Smooth muscle cell (in vitro differentiated cells): ENCODE results near the gene USP33. TPM values are rescaled to one million over a fixed set of nuclear protein-coding genes. Genes with fewer than 3 reads are reported as not detected.

Experiments used
- DNase-seq: peaks from one replicate; lab custom pipeline; 2025; ENCODE audit not compliant: unreplicated experiment; lab: John Stamatoyannopoulos, UW
- H2AFZ ChIP-seq: fragments of 200-600 bp; sonication (generic); 2 replicates; pipeline ENCODE4 v1.6.0; 2016; ENCODE audit warnings: antibody characterized with exemption, low read depth, mild to moderate bottlenecking
- H3F3A ChIP-seq: fragments of 200-600 bp; sonication (generic); 2 replicates; pipeline ENCODE4 v1.6.0; 2017; ENCODE audit warnings: antibody characterized with exemption, low read depth
- H3K27ac ChIP-seq: fragments of 200-600 bp; sonication (generic); 2 replicates; pipeline ENCODE4 v1.5.1; 2016; ENCODE audit warnings: low read depth, mild to moderate bottlenecking
- H3K27me3 ChIP-seq: fragments of 200-600 bp; sonication (generic); 2 replicates; pipeline ENCODE4 v1.6.1; 2016; ENCODE audit warnings: low read depth, mild to moderate bottlenecking
- H3K36me3 ChIP-seq: fragments of 200-600 bp; sonication (generic); 2 replicates; pipeline ENCODE4 v1.5.1; 2016; ENCODE audit warnings: low read depth
- H3K4me1 ChIP-seq: fragments of 200-600 bp; sonication (generic); 2 replicates; pipeline ENCODE4 v1.5.1; 2016; ENCODE audit warnings: low read depth
- H3K4me2 ChIP-seq: fragments of 200-600 bp; sonication (generic); 2 replicates; pipeline ENCODE4 v1.6.0; 2016; ENCODE audit warnings: mild to moderate bottlenecking
- H3K4me3 ChIP-seq: fragments of 200-600 bp; sonication (generic); 2 replicates; pipeline ENCODE4 v1.5.1; 2016; ENCODE audit warnings: mild to moderate bottlenecking
- H3K79me2 ChIP-seq: fragments of 200-600 bp; sonication (generic); 2 replicates; pipeline ENCODE4 v1.6.0; 2016; ENCODE audit warnings: low read depth, mild to moderate bottlenecking
- H3K9ac ChIP-seq: fragments of 200-600 bp; sonication (generic); 2 replicates; pipeline ENCODE4 v1.6.0; 2016; ENCODE audit warnings: low read depth
- H3K9me3 ChIP-seq: fragments of 200-600 bp; sonication (generic); replicated peaks from 2 replicates; pipeline ENCODE4 v1.5.1; 2016; ENCODE audit warnings: low read depth
- H4K20me1 ChIP-seq: fragments of 200-600 bp; sonication (generic); 2 replicates; pipeline ENCODE4 v1.6.0; 2016; ENCODE audit warnings: low read depth
- WGBS: methylation state at CpG from one replicate; pipeline ENCODE4 v1.1.7; 2016; ENCODE audit warnings: low lambda C conversion rate; 5-methylcytosine and 5-hydroxymethylcytosine counted together
- polyA plus RNA-seq: library from polyadenylated mRNA; unstranded; fragments of >200 nt; fragmentation: Nextera tagmentation; extraction: Ambion mirVana; gene quantifications from 2 replicates; pipeline ENCODE4 v1.2.1, GENCODE V29; 2016
- total RNA-seq: library from RNA; depleted of rRNA; stranded (reverse); fragments of >200 nt; gene quantifications from 2 replicates; pipeline ENCODE4 v1.2.3, GENCODE V29; 2014
- TF ChIP-seq, protein P1 (sequence below): fragments of 200-600 bp; sonication (generic); IDR thresholded peaks from 2 replicates; pipeline ENCODE4 v1.5.1; 2017; ENCODE audit warnings: borderline replicate concordance, mild to moderate bottlenecking, antibody characterized with exemption; ENCODE audit not compliant: insufficient read depth, poor library complexity, severe bottlenecking

Gene USP33
- total and polyA plus RNA-seq, 2 experiments from 2014 or later, result 26.4 to 41.3 TPM

DNA sequence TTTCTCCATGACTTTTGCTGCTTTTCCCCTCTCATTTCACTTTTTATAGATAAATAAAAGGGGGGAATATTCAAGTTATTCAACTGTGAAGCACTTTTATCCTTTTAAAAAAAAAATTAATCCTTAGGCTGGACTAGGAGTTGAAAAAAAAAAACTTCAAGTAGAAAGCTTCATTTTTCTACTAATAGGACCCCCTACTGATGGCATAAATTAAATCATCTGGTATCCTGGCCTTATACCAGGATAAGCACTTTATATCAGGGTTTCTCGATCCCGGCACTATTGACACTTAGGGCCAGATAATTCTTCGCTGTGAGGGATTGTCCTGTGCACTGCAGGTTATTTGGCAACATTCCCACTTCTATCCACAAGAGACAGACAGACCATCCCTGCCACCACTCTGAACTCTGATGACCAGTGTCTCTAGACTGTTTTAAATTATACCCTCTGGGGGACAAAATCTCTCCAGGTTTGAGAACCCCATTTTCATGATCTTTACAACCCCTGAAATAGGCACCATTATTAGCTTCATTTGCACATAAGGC, 17.6 kb downstream of the USP33 start:
- Histone ChIP-seq H3K4me1 (no peaks in the 10 kb centered on the region), H4K20me1 (peaks cover 48% of the 10 kb centered on the region), H3K79me2 (peaks cover 43% of the 10 kb centered on the region), H3K27ac (no peak overlapping the region), H3K27me3 (no peaks in the 10 kb centered on the region), H3K9ac (no peak overlapping the region), H2AFZ (no peak overlapping the region), H3K36me3 (peaks cover 9% of the 10 kb centered on the region), H3K4me3 (no peak overlapping the region), H3K4me2 (no peak overlapping the region), H3K9me3 (no peaks in the 10 kb centered on the region), H3F3A (no peaks in the 10 kb centered on the region)
- 99% methylated on average over 3 of the region's 3 CpGs for WGBS
- DNase-seq, result no peak
- TF ChIP-seq, protein P1, sequence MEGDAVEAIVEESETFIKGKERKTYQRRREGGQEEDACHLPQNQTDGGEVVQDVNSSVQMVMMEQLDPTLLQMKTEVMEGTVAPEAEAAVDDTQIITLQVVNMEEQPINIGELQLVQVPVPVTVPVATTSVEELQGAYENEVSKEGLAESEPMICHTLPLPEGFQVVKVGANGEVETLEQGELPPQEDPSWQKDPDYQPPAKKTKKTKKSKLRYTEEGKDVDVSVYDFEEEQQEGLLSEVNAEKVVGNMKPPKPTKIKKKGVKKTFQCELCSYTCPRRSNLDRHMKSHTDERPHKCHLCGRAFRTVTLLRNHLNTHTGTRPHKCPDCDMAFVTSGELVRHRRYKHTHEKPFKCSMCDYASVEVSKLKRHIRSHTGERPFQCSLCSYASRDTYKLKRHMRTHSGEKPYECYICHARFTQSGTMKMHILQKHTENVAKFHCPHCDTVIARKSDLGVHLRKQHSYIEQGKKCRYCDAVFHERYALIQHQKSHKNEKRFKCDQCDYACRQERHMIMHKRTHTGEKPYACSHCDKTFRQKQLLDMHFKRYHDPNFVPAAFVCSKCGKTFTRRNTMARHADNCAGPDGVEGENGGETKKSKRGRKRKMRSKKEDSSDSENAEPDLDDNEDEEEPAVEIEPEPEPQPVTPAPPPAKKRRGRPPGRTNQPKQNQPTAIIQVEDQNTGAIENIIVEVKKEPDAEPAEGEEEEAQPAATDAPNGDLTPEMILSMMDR, result no peak

DNA sequence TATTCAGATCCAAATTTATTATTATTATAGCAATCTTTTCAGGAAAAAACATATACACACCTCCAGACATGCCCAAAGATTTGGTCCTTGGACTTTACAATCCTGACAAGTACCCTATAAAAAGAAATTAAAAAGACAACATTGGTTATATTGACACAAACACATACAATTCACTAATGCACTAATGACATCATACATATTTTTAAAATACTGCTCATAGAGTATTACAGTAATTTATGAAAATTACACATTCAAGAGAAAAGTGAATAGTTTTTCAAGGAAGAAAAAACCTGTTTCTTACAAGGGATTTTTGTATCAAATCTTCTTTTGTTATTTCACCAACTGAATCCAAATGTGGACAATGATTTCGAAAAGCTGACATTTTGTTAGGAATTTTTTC, 18.3 kb downstream of the USP33 start:
- peaks cover 9% of the 10 kb centered on the region for H3K36me3 ChIP-seq
- no peaks in the 10 kb centered on the region for H3K4me1 ChIP-seq
- peaks cover 40% of the 10 kb centered on the region for H4K20me1 ChIP-seq
- H3K27me3 ChIP-seq, result no peaks in the 10 kb centered on the region
- H3K9ac ChIP-seq, result no peak overlapping the region
- peaks cover 35% of the 10 kb centered on the region for H3K79me2 ChIP-seq
- H3K4me3 ChIP-seq, result no peak overlapping the region
- WGBS, result 98% methylated on average over 1 of the region's 1 CpG
- H2AFZ ChIP-seq, result no peak overlapping the region
- DNase-seq, result no peak
- TF ChIP-seq, protein P1, result no peak
- no peaks in the 10 kb centered on the region for H3F3A ChIP-seq
- no peaks in the 10 kb centered on the region for H3K9me3 ChIP-seq
- no peak overlapping the region for H3K4me2 ChIP-seq
- H3K27ac ChIP-seq, result no peak overlapping the region

DNA sequence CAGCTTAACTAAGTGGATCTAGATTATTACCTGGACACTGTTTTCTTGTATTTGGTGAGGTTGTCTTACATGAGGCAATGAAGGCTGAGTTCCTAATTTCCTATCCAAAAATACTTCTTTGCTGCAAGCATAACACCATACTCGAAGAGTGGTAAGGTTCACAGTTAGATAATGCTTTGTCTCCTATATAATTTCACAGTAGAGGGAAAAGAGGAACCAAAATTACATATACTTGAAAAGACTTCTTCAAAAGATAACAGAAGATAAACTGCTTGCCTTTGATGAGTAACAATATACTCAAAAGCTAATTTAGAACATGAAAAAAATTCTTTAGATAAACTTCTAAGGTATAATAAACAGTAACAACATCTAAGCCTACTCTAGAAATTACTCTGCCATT, 20.4 kb downstream of the USP33 start:
- Histone ChIP-seq H3K4me3 (no peak overlapping the region), H3K9me3 (no peaks in the 10 kb centered on the region), H3K27ac (no peak overlapping the region), H3K4me2 (no peak overlapping the region), H3K9ac (no peak overlapping the region), H3K27me3 (no peaks in the 10 kb centered on the region), H2AFZ (no peak overlapping the region), H3K4me1 (no peaks in the 10 kb centered on the region), H3F3A (no peaks in the 10 kb centered on the region), H3K79me2 (peaks cover 28% of the 10 kb centered on the region), H3K36me3 (peaks cover 13% of the 10 kb centered on the region), H4K20me1 (peaks cover 28% of the 10 kb centered on the region)
- 100% methylated on average over 1 of the region's 1 CpG for WGBS
- no peak for DNase-seq
- TF ChIP-seq, protein P1, result no peak

DNA sequence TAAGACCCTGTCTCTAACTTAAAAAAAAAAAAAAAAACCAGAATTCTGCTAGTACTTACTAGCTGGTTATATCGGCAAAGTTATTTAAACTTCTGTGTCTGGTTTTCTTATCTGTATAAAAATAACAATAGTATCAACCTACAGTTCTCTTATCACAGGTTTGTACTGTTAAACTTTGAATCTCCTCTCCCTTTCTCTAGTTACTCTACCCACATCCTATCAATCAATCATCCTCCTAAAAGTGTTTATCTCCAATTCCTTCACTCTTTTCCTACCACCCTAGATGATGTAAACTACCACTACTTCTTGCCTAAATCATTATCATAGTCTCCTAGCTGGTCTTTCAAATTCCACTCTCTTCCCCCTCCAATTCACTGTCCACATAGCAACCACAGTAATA, 27.6 kb downstream of the USP33 start:
- Histone ChIP-seq H3K27ac (no peak overlapping the region), H3K9me3 (no peaks in the 10 kb centered on the region), H3K4me2 (no peak overlapping the region), H3K79me2 (no peaks in the 10 kb centered on the region), H3K36me3 (peaks cover 12% of the 10 kb centered on the region), H3K4me3 (no peak overlapping the region), H4K20me1 (no peaks in the 10 kb centered on the region), H3K4me1 (no peaks in the 10 kb centered on the region), H3K9ac (no peak overlapping the region), H3K27me3 (no peaks in the 10 kb centered on the region), H3F3A (no peaks in the 10 kb centered on the region), H2AFZ (no peak overlapping the region)
- no peak for DNase-seq
- TF ChIP-seq, protein P1, result no peak
- 100% methylated on average over 1 of the region's 1 CpG for WGBS
